ENCODE measurements around the gene F10.

GRCh38 chr13:113083402-113084061 is 39.1 kb upstream of the F10 start:
- TF ChIP-seq ZNF274 (IDR thresholded peaks at IDR 0.05; ENCODE audit: low read depth, low read length) (no peak), YY1 (IDR thresholded peaks at IDR 0.05; ENCODE audit: insufficient read depth, insufficient read length) (no peak)

All from NT2/D1 (cell line).